LNCaP clone FGC (cell line): ENCODE results near the gene IGDCC3.

Source experiments
- DNase-seq: peaks from one replicate; pipeline ENCODE4 v3.0.0-alpha.2; 2011; ENCODE audit warnings: low read depth
- H3K4me3 ChIP-seq: 2 replicates; pipeline ENCODE4 v1.5.1; 2011; ENCODE audit warnings: mild to moderate bottlenecking, low read depth, low read length, control low read depth
- TF ChIP-seq, protein P1 (sequence below): IDR thresholded peaks from 2 replicates; pipeline ENCODE4 v1.5.1; 2012; ENCODE audit warnings: mild to moderate bottlenecking; ENCODE audit not compliant: control insufficient read depth, insufficient read depth; ENCODE audit errors: extremely low read depth

The IGDCC3 gene

DNA sequence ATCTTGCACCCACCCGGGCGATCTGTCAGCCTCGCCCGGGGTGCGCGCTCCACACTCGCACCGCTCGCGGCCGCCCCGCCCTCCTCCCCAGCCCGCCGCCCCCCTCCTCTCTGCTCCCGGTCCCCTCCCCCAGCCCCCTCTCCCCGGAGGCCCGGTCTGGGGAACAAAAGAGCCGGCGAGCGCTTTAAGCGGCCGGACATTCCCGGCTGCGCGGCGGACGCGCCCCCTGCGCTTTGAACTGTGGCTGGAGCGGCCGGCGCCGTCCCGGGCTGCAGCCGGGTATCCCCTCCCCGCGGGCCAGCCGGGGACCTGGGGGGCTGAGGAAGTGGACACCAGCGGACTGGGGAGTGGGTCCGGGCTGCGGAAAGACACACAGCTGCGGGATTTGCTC is at the start of gene IGDCC3:
Gene IGDCC3, minus strand, starts transcription at position 27 of the 391 bp plus-strand sequence. CDS start 214 bp downstream, outside the sequence.
- DNase-seq: no peak
- peak within 1 kb of the TSS; percentile 47 for H3K4me3 ChIP-seq
- TF ChIP-seq, protein P1, sequence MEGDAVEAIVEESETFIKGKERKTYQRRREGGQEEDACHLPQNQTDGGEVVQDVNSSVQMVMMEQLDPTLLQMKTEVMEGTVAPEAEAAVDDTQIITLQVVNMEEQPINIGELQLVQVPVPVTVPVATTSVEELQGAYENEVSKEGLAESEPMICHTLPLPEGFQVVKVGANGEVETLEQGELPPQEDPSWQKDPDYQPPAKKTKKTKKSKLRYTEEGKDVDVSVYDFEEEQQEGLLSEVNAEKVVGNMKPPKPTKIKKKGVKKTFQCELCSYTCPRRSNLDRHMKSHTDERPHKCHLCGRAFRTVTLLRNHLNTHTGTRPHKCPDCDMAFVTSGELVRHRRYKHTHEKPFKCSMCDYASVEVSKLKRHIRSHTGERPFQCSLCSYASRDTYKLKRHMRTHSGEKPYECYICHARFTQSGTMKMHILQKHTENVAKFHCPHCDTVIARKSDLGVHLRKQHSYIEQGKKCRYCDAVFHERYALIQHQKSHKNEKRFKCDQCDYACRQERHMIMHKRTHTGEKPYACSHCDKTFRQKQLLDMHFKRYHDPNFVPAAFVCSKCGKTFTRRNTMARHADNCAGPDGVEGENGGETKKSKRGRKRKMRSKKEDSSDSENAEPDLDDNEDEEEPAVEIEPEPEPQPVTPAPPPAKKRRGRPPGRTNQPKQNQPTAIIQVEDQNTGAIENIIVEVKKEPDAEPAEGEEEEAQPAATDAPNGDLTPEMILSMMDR: no peak

DNA sequence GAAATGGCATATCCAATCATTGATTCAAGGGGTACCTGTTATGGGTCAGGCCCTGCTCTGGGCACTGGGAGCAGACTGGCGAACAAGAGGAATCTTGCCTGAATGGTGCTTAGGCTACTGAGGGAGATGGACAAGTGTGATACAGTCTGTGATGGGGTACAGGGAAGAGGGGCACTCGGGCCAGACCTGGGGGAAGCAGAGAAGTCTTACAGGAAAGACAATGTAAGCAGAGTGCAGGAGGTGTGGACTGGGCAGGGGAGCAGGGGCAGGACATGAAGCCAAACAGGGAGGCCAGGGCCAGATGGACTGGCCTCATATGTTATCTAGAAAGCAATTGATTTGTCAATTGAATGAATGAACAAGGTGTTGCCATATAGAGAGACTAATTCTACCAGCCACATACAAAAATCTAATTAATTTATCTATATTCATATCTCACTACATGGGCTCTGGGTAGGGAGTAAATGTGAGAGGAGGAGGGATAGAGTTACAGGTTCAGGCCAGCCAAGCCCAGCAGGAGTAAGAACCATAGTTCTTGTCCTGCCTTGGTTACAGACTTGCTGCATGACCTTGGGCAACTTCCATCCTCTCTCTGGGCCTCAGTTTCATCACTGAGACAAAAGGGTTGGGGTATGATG is 48.5 kb upstream of the IGDCC3 start:
- H3K4me3 ChIP-seq: no peak overlapping the region
- DNase-seq: no peak
- TF ChIP-seq, protein P1: no peak

DNA sequence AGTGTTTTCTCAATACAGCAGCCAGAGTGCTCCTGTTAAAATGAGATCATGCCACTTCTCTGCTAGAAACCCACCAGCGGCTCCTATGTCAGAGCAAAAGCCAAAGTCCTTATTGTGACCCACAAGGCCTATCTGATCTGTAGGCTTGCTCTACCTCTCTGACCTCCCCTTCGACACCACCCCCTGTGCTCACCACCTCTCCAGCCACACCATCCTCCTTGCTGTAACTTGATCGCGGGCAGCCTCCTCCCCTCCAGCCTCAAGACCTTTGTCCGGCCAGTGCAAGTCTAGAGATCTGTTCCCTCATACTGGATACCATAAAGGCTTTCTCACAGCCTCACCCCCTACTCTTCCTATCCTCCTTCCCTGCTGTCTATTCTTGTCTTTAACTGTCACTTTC is 46.9 kb upstream of the IGDCC3 start:
- TF ChIP-seq, protein P1: no peak

DNA sequence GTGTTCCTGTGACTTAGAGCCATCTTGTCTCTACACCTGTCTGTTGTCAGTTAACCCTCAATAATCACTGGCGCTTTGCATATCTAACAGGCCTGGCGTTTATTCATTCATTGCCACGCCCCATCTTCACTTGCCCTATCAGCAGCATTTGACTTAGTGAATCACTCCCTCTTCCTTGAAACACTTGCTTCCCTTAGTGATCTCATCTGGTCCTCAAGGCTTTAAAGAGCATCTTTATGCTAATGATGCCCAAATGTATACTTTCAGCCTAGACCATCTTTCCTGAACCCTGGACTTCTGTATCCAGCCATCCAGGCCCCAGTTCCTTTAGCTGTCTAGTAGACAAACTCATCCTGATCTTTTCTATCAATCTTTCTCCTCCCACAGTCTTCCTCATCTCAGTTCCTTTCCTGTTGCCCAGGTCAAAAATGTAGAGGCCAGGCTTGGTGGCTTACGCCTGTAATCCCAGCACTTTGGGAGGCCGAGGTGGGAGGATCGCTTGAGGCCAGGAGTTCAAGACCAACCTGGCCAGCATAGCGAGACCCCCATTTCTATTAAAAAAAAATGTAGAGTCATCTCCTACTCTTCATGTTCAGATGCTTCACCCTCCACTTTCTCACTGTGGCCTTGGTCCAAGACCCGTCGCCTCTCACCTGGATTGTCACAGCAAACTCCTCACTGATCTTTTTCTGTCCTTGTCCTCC is 46.3 kb upstream of the IGDCC3 start:
- no peak overlapping the region for H3K4me3 ChIP-seq
- TF ChIP-seq, protein P1: no peak
- DNase-seq: no peak

More for the DNA sequence above, 46.9 kb upstream of the IGDCC3 start:
- no peak for DNase-seq
- H3K4me3 ChIP-seq: no peak overlapping the region

DNA sequence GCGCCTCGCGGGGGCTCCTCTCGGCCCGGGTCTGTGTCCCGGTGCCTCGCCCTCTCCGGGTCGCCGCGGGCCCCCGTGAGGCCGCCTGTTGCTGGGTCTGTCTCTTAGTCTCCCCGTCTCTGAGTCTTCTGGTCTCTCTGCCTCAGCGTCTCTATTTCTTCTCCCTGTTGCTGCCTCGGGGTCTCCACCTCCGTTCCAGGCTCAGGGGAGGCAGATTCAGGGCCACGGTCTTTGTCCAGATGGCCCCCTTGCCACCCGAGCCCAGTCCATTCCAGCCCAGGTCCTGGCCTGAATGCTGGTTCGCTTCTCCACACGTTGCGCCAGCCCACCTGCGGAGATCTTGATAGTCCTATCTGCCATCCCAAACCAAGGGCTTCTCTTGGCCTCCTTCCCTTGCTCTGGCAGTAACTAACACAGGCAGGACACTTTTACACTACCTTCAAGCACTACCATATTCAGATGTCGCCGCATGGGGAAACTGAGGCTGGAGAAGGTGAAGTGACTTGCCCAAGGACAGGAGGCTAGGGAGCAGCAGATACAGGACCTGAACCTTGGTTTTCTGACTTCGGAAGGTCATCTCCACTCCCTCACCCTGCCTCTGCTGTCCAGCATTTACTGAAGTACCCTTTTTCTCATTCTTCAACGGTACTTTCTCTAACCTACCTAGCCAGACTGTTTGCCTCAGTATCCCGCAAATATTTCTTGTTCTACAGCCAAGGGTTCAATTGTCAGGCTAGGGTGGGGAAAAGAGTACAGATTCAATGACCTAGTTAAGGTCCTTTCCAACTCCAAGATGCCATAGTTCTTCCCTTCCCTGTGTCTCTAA is 45.6 kb upstream of the IGDCC3 start:
- TF ChIP-seq, protein P1: no peak
- no peak for DNase-seq
- H3K4me3 ChIP-seq: no peak overlapping the region

DNA sequence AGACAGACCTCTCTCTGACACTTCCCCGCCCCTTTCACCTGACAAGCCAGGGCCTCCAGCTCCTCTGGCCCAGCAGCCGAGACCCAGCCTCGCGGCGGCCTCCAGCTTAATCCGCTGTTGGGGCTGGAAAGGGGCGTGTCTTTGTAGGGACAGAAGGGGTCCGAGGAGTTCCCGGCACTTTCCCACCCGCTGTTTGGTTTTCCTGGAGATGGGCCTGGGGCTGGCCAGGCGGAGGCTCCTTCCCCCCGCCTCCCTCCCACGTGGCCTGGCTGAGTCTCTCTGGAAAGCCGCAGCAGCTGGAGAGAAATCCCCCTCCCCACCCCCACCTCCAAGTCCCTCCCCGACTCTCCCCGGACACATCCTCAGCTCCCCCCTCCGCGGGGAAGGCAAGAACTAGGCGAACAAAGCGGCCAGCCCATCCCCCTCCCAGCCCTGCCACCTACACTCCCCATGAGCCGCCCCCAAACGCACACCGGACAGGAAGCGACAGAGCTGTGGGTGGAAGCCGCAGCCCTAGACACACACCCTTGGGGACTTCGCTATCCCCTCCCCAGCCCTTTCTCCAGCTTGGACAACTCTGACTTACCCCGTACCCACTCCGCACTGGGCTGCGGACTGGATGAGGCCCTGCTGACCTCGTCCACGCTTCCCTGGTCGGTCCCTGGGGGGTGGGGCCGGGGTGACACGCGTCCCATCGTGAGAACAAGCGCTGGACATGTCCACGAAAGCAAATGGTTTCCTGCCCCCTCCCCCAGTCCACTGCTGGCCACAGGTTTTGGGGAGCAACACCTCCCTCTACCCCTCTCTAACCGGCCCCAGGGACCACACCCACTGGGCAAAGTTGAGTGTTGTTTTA is 43.8 kb upstream of the IGDCC3 start:
- no peak overlapping the region; the same call in 1 of the 2 replicates for H3K4me3 ChIP-seq
- TF ChIP-seq, protein P1: no peak
- DNase-seq: no peak
